K562 (cell line): ENCODE measurements around the gene WDR64. TPM values are rescaled to one million over a fixed set of nuclear protein-coding genes. Genes with fewer than 3 reads are reported as not detected.

Source experiments
- ATAC-seq: fragments of 200-7000 bp; cut with Tn5 transposase; 3 replicates; pipeline ENCODE4 v1.9.1; 2020; ENCODE audit warnings: moderate library complexity
- BruUV-seq: library from RNA; stranded (reverse); fragments of 400-500 nt; replicated peaks from 2 replicates; lab custom pipeline; 2021; lab: Mats Ljungman, UMichigan
- CTCF ChIA-PET: fragments of 300-600 bp; formaldehyde crosslinking; extraction: SDS; loops from one replicate; lab custom pipeline; 2021; ENCODE audit warnings: low intra/inter-chr PET ratio; lab: Yijun Ruan, JAX
- POLR2A ChIA-PET: fragments of 300-600, 350-650 bp; sonication (Branson Sonifier 250); formaldehyde crosslinking; extraction: SDS; loops from one replicate; lab custom pipeline; 2021; ENCODE audit warnings: antibody characterized with exemption, inconsistent platforms; lab: Yijun Ruan, JAX
- DNase-seq, 4 experiments: peaks; one replicate each; pipeline versions ENCODE4 v3.0.0 to v3.0.0-alpha.2; 2011 to 2018; ENCODE audit warnings: low spot score in 3 of 4, mixed read lengths in 3 of 4; ENCODE audit errors: extremely low read depth in 1 of 4
- FAIRE-seq: peaks from 2 replicates; lab custom pipeline; 2011; peaks lifted over from hg19 to GRCh38; lab: Jason Lieb, UNC
- H2AFZ ChIP-seq: 2 replicates; pipeline ENCODE4 v1.6.0; 2011; ENCODE audit warnings: low read depth, low read length, control low read depth, inconsistent platforms
- H3K27ac ChIP-seq: fragments of 200-600 bp; 3 replicates; pipeline ENCODE4 v1.8.0; 2011; ENCODE audit warnings: low read depth, mild to moderate bottlenecking, control low read depth, inconsistent platforms, low read length, moderate library complexity, mixed read lengths; ENCODE audit errors: extremely low read depth
- H3K27me3 ChIP-seq, 2 experiments: fragments of 300-600 bp in 1 of 2; 2 replicates in 1 of 2; 3 replicates in 1 of 2; pipeline versions ENCODE4 v1.6.0 to v1.8.0; 2011; ENCODE audit warnings: inconsistent platforms in 2 of 2, low read length in 2 of 2, mild to moderate bottlenecking in 1 of 2, mixed read lengths in 1 of 2, moderate library complexity in 1 of 2; ENCODE audit not compliant: control insufficient read depth in 2 of 2, insufficient read depth in 2 of 2
- H3K36me3 ChIP-seq: fragments of 300-600 bp; 3 replicates; pipeline ENCODE4 v1.8.0; 2011; ENCODE audit warnings: mild to moderate bottlenecking, low read length, inconsistent platforms; ENCODE audit not compliant: control insufficient read depth, insufficient read depth
- H3K4me1 ChIP-seq, 2 experiments: fragments of 200-600 bp in 1 of 2; replicated peaks in 1 of 2; 2 replicates in 1 of 2; 3 replicates in 1 of 2; pipeline versions ENCODE4 v1.5.1 to v1.8.0; 2011; ENCODE audit warnings: inconsistent platforms in 2 of 2, low read length in 2 of 2, mild to moderate bottlenecking in 1 of 2, mixed read lengths in 1 of 2, moderate library complexity in 1 of 2; ENCODE audit not compliant: control insufficient read depth in 2 of 2, insufficient read depth in 2 of 2
- H3K4me2 ChIP-seq: 2 replicates; pipeline ENCODE4 v1.6.1; 2011; ENCODE audit warnings: low read length, control low read depth, inconsistent platforms, mixed read lengths; ENCODE audit not compliant: insufficient read depth
- H3K4me3 ChIP-seq: fragments of 200-600 bp; sonication (generic), shearing (Covaris generic); 2 replicates; pipeline ENCODE4 v1.5.1; 2016; ENCODE audit warnings: control low read depth, inconsistent platforms
- H3K79me2 ChIP-seq: fragments of 200-600 bp; 3 replicates; pipeline ENCODE4 v1.8.0; 2011; ENCODE audit warnings: low read length, inconsistent platforms; ENCODE audit not compliant: control insufficient read depth, insufficient read depth
- H3K9ac ChIP-seq, 2 experiments: 2 replicates each; pipeline versions ENCODE4 v1.6.0 to v1.6.1; 2011; ENCODE audit warnings: low read depth in 2 of 2, low read length in 2 of 2, control low read depth in 1 of 2, inconsistent platforms in 1 of 2, mild to moderate bottlenecking in 1 of 2, mixed read lengths in 1 of 2; ENCODE audit not compliant: insufficient read depth in 1 of 2
- H3K9me1 ChIP-seq: one replicate; pipeline ENCODE4 v1.6.0; 2011; ENCODE audit warnings: inconsistent platforms, mild to moderate bottlenecking, low read length, moderate library complexity; ENCODE audit not compliant: control insufficient read depth, insufficient read depth
- H3K9me3 ChIP-seq: replicated peaks from 2 replicates; pipeline ENCODE4 v1.5.1; 2011; ENCODE audit warnings: low read depth, low read length, inconsistent platforms; ENCODE audit not compliant: control insufficient read depth, insufficient read depth
- H4K20me1 ChIP-seq: replicated peaks from 2 replicates; pipeline ENCODE4 v1.6.1; 2011; ENCODE audit warnings: low read length, inconsistent platforms, mixed read lengths; ENCODE audit not compliant: control insufficient read depth, insufficient read depth
- BACH1 ChIP-seq: fragments of 200-800 bp; sonication (Bioruptor generic); IDR thresholded peaks from 2 replicates; pipeline ENCODE4 v1.6.1; 2016; ENCODE audit warnings: missing genetic modification characterization, missing compliant biosample characterization
- CCAR2 ChIP-seq: fragments of 200-400 bp; formaldehyde crosslinking; IDR thresholded peaks from 2 replicates; pipeline ENCODE4 v1.6.1; 2017; ENCODE audit warnings: mild to moderate bottlenecking, low read depth, low read length
- ELF2 ChIP-seq: fragments of 250-450 bp; sonication (Bioruptor Pico); IDR thresholded peaks from 2 replicates; pipeline ENCODE4 v1.5.0; 2021; ENCODE audit warnings: mild to moderate bottlenecking
- GATA2 ChIP-seq: sonication (generic); formaldehyde crosslinking; IDR thresholded peaks from 2 replicates; pipeline ENCODE4 v1.4.0; 2020; ENCODE audit warnings: mild to moderate bottlenecking, missing genetic modification reagents
- KLF10 ChIP-seq: fragments of 250-450 bp; sonication (Bioruptor Pico); IDR thresholded peaks from 2 replicates; pipeline ENCODE4 v1.6.1; 2021; ENCODE audit warnings: matching md5 sums
- NFATC3 ChIP-seq: fragments of 450-650 bp; IDR thresholded peaks from 2 replicates; pipeline ENCODE4 v1.6.1; 2017; ENCODE audit warnings: mild to moderate bottlenecking
- PCBP1 ChIP-seq: fragments of 200-400 bp; formaldehyde crosslinking; IDR thresholded peaks from 2 replicates; pipeline ENCODE4 v1.6.1; 2018; ENCODE audit warnings: mild to moderate bottlenecking, low read depth, low read length; ENCODE audit not compliant: poor library complexity, severe bottlenecking
- PTBP1 ChIP-seq: fragments of 200-400 bp; formaldehyde crosslinking; IDR thresholded peaks from 2 replicates; pipeline ENCODE4 v1.6.1; 2017; ENCODE audit warnings: low read depth, low read length
- PYGO2 ChIP-seq: fragments of 450-650 bp; IDR thresholded peaks from 2 replicates; pipeline ENCODE4 v1.6.1; 2016; ENCODE audit warnings: mild to moderate bottlenecking, missing genetic modification characterization, moderate library complexity, missing compliant biosample characterization
- ZC3H11A ChIP-seq: IDR thresholded peaks from 2 replicates; pipeline ENCODE4 v1.6.1; 2012; ENCODE audit warnings: low read depth, low read length, improper control_type of control experiment
- ZNF121 ChIP-seq: sonication (generic); formaldehyde crosslinking; conservative IDR thresholded peaks from 2 replicates; pipeline ENCODE4 v1.8.0; 2022; ENCODE audit warnings: missing genetic modification reagents
- ZNF668 ChIP-seq: fragments of 250-450 bp; sonication (Bioruptor Pico); IDR thresholded peaks from 2 replicates; pipeline ENCODE4 v1.8.0; 2022; ENCODE audit warnings: mild to moderate bottlenecking, inconsistent platforms
- in situ Hi-C: fragments of 300-500 bp; cut with MboI; formaldehyde crosslinking; loops from 4 replicates; pipeline ENCODE4 v1.15.0; 2018; ENCODE audit warnings: inconsistent platforms, mixed read lengths
- intact Hi-C: fragments of 100-400 bp; cut with micrococcal nuclease; formaldehyde crosslinking; loops from 2 replicates; pipeline ENCODE4 v1.14.2; 2022
- polyA plus RNA-seq, 8 experiments: library from polyadenylated mRNA; depleted of rRNA in 4 of 8; stranded (reverse) in 5 of 8; unstranded in 3 of 8; fragments of >200 nt; fragmentation: Nextera tagmentation in 2 of 8; fragmentation: Illumina TruSeq in 1 of 8; extraction: Ambion mirVana in 2 of 8; extraction: Trizol in 1 of 8; gene quantifications; 2 replicates each; pipeline versions ENCODE4 v1.2.1 to v1.2.3, GENCODE V29; 2011 to 2014; ENCODE audit warnings: inconsistent platforms in 1 of 8, missing spikeins in 1 of 8
- total RNA-seq, 7 experiments: library from RNA; depleted of rRNA in 6 of 7; stranded (reverse); fragments of >200 nt in 6 of 7; fragmentation: Illumina TruSeq in 2 of 7; extraction: Trizol in 2 of 7; gene quantifications; 2 replicates each; pipeline versions ENCODE4 v1.2.1 to v1.2.3, GENCODE V29; 2011 to 2021; ENCODE audit warnings: low replicate concordance in 1 of 7
- TF ChIP-seq, protein P1 (sequence below): sonication (generic); formaldehyde crosslinking; IDR thresholded peaks from 2 replicates; pipeline ENCODE4 v1.8.0; 2022; ENCODE audit warnings: mild to moderate bottlenecking, missing genetic modification reagents
- TF ChIP-seq, protein P2 (sequence below): fragments of 250-450 bp; sonication (Bioruptor Pico); IDR thresholded peaks from 2 replicates; pipeline ENCODE4 v1.8.0; 2022; ENCODE audit warnings: moderate library complexity, mild to moderate bottlenecking, inconsistent platforms
- TF ChIP-seq, protein P3 (sequence below), 2 experiments: fragments of 450-650 bp in 1 of 2; sonication (generic) in 1 of 2; formaldehyde crosslinking in 1 of 2; IDR thresholded peaks in 1 of 2; conservative IDR thresholded peaks in 1 of 2; 2 replicates each; pipeline versions ENCODE4 v1.6.1 to v1.8.1; 2016 to 2023; ENCODE audit warnings: mild to moderate bottlenecking in 2 of 2, moderate library complexity in 2 of 2, inconsistent platforms in 1 of 2, missing genetic modification reagents in 1 of 2
- TF ChIP-seq, protein P4 (sequence below): fragments of 150-350 bp; conservative IDR thresholded peaks from 2 replicates; pipeline ENCODE4 v1.6.1; 2014; ENCODE audit warnings: low read length
- TF ChIP-seq, protein P5 (sequence below): fragments of 450-650 bp; conservative IDR thresholded peaks from 2 replicates; pipeline ENCODE4 v1.6.1; 2016; ENCODE audit warnings: missing genetic modification characterization, low read depth, mild to moderate bottlenecking, missing compliant biosample characterization, moderate library complexity

WDR64 gene
- total and polyA plus RNA-seq, 9 of the 15 experiments (the other 6 are each of a cell fraction or from before 2014, with no cell fraction given), result 0.06 to 0.29 (median 0.19) TPM; not detected in 5

DNA sequence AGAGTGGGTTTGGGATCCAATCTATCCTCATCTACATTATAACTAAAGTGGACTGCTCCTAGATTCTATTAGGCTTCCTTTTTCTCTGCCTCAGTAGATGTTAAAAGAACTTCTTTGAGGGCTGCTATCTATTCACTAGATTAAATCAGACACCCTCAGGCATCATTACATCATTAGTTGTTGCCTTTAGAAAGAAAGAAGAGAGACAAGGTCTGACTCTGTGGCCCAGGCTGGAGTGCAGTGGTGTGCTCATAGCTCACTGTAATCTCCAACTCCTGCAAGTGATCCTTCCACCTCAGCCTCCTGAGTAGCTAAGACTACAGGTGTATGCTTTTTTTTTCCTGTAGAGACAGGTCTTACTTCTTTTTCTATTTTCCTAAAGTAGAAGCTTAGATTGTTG, 124.8 kb downstream of the WDR64 start:
- H3K79me2 ChIP-seq, result no peaks in the 10 kb centered on the region
- H4K20me1 ChIP-seq, result no peaks in the 10 kb centered on the region
- intact Hi-C loops, result loop anchor here (2.0 kb wide), 1 partner anchor 30 kb away; no protein-coding TSS in a partner anchor
- no peaks in the 10 kb centered on the region for H3K27me3 ChIP-seq
- ATAC-seq (peak; percentile 52), FAIRE-seq (no peak), DNase-seq (no peak)
- CTCF ChIA-PET, result no interaction called here
- POLR2A ChIA-PET, result no interaction called here
- no peak overlapping the region for H3K4me2 ChIP-seq
- 0 out of 2 replicates have a peak overlapping the region, but pooled peaks have one; percentile 11 for H2AFZ ChIP-seq
- no TSS peak for BruUV-seq
- no peak overlapping the region for H3K9ac ChIP-seq
- no peaks in the 10 kb centered on the region for H3K9me1 ChIP-seq
- in situ Hi-C loops, result no loop called here
- no peak overlapping the region for H3K27ac ChIP-seq
- H3K36me3 ChIP-seq, result no peaks in the 10 kb centered on the region
- no peaks in the 10 kb centered on the region for H3K9me3 ChIP-seq
- H3K4me1 ChIP-seq, result peaks cover 5 to 9% of the 10 kb centered on the region in 2 experiments
- no peak overlapping the region for H3K4me3 ChIP-seq
- TF ChIP-seq BACH1, result no peak
- TF ChIP-seq ELF2, result no peak
- TF ChIP-seq ZC3H11A, result no peak
- no peak for TF ChIP-seq CCAR2
- TF ChIP-seq ZNF668 (CRISPR knock-in tag), result no peak
- TF ChIP-seq PCBP1, result no peak
- no peak for TF ChIP-seq KLF10 (CRISPR knock-in tag)
- TF ChIP-seq PTBP1, result no peak
- TF ChIP-seq, protein P1, sequence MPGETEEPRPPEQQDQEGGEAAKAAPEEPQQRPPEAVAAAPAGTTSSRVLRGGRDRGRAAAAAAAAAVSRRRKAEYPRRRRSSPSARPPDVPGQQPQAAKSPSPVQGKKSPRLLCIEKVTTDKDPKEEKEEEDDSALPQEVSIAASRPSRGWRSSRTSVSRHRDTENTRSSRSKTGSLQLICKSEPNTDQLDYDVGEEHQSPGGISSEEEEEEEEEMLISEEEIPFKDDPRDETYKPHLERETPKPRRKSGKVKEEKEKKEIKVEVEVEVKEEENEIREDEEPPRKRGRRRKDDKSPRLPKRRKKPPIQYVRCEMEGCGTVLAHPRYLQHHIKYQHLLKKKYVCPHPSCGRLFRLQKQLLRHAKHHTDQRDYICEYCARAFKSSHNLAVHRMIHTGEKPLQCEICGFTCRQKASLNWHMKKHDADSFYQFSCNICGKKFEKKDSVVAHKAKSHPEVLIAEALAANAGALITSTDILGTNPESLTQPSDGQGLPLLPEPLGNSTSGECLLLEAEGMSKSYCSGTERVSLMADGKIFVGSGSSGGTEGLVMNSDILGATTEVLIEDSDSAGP, result no peak
- no peak for TF ChIP-seq NFATC3
- no peak for TF ChIP-seq PYGO2 (tag)
- TF ChIP-seq, protein P2, sequence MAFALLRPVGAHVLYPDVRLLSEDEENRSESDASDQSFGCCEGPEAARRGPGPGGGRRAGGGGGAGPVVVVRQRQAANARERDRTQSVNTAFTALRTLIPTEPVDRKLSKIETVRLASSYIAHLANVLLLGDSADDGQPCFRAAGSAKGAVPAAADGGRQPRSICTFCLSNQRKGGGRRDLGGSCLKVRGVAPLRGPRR (CRISPR knock-in tag), result no peak
- 0 out of 2 replicates have a peak, but pooled peaks have one; percentile 20 for TF ChIP-seq GATA2 (CRISPR knock-in tag)
- TF ChIP-seq, protein P3, sequence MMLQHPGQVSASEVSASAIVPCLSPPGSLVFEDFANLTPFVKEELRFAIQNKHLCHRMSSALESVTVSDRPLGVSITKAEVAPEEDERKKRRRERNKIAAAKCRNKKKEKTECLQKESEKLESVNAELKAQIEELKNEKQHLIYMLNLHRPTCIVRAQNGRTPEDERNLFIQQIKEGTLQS (IDR thresholded peaks at IDR 0.05), result 0 out of 2 replicates have a peak, but pooled peaks have one; percentile 19
- TF ChIP-seq, protein P3 (CRISPR knock-in tag; conservative IDR thresholded peaks at IDR 0.05), result no peak
- TF ChIP-seq, protein P4, sequence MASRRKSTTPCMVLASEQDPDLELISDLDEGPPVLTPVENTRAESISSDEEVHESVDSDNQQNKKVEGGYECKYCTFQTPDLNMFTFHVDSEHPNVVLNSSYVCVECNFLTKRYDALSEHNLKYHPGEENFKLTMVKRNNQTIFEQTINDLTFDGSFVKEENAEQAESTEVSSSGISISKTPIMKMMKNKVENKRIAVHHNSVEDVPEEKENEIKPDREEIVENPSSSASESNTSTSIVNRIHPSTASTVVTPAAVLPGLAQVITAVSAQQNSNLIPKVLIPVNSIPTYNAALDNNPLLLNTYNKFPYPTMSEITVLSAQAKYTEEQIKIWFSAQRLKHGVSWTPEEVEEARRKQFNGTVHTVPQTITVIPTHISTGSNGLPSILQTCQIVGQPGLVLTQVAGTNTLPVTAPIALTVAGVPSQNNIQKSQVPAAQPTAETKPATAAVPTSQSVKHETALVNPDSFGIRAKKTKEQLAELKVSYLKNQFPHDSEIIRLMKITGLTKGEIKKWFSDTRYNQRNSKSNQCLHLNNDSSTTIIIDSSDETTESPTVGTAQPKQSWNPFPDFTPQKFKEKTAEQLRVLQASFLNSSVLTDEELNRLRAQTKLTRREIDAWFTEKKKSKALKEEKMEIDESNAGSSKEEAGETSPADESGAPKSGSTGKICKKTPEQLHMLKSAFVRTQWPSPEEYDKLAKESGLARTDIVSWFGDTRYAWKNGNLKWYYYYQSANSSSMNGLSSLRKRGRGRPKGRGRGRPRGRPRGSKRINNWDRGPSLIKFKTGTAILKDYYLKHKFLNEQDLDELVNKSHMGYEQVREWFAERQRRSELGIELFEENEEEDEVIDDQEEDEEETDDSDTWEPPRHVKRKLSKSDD, result no peak
- TF ChIP-seq, protein P5, sequence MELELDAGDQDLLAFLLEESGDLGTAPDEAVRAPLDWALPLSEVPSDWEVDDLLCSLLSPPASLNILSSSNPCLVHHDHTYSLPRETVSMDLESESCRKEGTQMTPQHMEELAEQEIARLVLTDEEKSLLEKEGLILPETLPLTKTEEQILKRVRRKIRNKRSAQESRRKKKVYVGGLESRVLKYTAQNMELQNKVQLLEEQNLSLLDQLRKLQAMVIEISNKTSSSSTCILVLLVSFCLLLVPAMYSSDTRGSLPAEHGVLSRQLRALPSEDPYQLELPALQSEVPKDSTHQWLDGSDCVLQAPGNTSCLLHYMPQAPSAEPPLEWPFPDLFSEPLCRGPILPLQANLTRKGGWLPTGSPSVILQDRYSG (tag), result no peak
- no peak for TF ChIP-seq ZNF121 (CRISPR knock-in tag)
